ENCODE results near the gene SLC38A1.

GRCh38 chr12:46148327-46149078, 120.3 kb downstream of the SLC38A1 start:
- TF ChIP-seq CTCF (IDR thresholded peaks at IDR 0.05), result no peak
- no peak for TF ChIP-seq POLR2A (IDR thresholded peaks at IDR 0.05)
